GM13976 (cell line): ENCODE results near the gene UMPS.

Experiments used
- DNase-seq: peaks from one replicate; pipeline ENCODE4 v3.0.0; 2012; ENCODE audit warnings: low spot score
- in situ Hi-C: fragments of 300-500 bp; cut with MboI; formaldehyde crosslinking; loops from one replicate; pipeline ENCODE4 v1.12.0; 2022; ENCODE audit warnings: low sequenced_read_pairs, mixed read lengths, inconsistent platforms; ENCODE audit not compliant: unreplicated experiment
- TF ChIP-seq, protein P1 (sequence below): IDR thresholded peaks from 2 replicates; pipeline ENCODE4 v1.5.1; 2012; ENCODE audit warnings: borderline replicate concordance, mild to moderate bottlenecking; ENCODE audit not compliant: insufficient read depth; ENCODE audit errors: extremely low read depth, missing control alignments, control extremely low read depth

UMPS gene

DNA sequence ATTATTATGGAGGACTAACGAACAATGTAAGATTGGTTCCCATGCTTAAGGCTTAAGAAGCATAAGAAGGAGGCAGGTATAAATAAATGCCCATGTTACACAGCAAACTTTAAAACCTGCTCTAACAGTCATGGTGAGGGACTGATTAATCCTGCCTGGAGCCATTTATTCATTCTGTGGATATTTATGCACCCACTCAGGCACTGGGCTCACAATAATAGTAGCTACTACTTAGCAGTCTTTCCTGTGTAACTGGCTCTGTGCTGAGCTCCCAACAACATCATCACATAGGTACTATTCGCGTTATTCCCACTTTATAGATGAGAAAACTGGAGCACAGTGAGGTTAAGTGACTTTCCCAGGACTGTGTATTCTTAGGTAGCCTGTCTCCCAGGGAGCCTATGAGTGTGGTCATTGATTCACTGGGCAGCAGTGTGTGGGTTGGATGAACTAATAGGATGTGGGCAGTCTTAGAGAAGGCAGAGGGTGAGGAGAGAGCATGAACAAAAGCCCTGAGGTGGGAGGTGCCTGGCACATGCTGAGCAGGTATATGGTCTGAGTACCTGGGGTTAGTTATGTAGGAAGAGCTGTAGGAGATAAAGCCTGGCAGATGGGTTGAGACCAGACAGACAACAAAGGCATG lies 44.1 kb upstream of the UMPS start:
- TF ChIP-seq, protein P1, sequence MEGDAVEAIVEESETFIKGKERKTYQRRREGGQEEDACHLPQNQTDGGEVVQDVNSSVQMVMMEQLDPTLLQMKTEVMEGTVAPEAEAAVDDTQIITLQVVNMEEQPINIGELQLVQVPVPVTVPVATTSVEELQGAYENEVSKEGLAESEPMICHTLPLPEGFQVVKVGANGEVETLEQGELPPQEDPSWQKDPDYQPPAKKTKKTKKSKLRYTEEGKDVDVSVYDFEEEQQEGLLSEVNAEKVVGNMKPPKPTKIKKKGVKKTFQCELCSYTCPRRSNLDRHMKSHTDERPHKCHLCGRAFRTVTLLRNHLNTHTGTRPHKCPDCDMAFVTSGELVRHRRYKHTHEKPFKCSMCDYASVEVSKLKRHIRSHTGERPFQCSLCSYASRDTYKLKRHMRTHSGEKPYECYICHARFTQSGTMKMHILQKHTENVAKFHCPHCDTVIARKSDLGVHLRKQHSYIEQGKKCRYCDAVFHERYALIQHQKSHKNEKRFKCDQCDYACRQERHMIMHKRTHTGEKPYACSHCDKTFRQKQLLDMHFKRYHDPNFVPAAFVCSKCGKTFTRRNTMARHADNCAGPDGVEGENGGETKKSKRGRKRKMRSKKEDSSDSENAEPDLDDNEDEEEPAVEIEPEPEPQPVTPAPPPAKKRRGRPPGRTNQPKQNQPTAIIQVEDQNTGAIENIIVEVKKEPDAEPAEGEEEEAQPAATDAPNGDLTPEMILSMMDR, result no peak
- DNase-seq, result no peak
- in situ Hi-C loops, result loop anchor here (5.0 to 25.0 kb wide), 2 partner anchors 109 to 349 kb away; no protein-coding TSS in a partner anchor

DNA sequence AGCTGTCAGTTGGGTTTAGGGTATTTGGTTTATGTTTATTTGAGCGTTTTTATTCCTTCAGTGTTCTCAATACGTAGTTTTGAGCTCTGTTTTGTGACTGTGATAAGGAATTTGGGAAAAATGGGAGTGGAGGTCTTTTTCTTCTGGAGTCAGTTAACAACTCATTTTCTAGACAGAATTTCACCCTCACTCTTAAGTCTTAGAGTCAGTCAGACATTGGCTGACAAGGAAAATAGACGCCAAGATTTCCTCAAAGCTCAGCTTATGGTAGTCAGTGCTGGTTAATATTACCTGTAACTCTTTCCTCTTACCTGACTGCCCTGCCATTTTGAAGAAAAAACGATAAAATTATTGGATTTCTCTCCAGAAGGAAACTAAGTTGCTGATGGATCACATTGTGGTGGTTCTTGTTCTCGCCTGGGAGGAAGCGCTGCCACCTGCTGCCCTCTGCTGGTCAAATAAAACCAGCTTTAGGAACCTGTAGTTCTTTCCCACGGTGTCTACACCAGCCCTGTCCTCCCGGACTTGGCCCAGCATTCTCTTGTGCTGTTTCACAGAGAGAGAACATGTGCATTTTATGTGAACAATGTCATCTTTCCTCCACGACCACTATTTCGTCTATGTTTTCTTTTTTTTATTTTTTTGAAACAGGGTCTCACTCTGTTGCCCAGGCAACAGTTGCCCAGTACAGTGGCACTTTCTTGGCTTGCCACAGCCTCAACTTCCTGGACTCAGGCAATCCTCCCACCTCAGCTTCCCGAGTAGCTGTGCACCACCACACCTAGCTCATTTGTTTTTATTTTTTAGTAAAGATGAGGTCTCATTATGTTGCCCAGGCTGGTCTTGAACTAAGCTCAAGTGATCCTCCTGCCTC lies 41.4 kb upstream of the UMPS start:
- DNase-seq, result peak; percentile 79
- TF ChIP-seq, protein P1, result peak; percentile 80
- in situ Hi-C loops, result loop anchor here (5.0 to 25.0 kb wide), 2 partner anchors 112 to 352 kb away; no protein-coding TSS in a partner anchor

DNA sequence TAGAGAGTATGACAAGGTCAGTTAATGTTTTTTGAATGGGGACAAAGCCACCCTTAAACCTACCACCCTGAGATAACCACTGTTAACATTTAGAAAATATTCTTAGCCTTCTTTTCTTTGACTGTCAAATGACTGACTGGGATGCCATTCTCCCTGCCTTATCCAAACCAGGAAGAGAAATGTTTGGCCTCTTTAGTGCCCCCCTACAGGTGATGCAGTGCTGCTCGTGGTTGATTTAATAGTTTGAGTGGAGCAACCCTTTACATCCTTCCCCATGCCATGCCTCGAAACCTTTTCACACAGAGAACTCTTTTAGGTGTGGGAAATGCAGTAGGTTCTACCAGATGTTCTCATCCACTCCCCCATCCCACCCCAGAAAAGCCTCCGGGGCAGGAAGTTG lies 38.7 kb upstream of the UMPS start:
- no peak for DNase-seq
- in situ Hi-C loops, result loop anchor here (25.0 kb wide), 1 partner anchor 354 kb away; no protein-coding TSS in a partner anchor
- TF ChIP-seq, protein P1, result no peak

DNA sequence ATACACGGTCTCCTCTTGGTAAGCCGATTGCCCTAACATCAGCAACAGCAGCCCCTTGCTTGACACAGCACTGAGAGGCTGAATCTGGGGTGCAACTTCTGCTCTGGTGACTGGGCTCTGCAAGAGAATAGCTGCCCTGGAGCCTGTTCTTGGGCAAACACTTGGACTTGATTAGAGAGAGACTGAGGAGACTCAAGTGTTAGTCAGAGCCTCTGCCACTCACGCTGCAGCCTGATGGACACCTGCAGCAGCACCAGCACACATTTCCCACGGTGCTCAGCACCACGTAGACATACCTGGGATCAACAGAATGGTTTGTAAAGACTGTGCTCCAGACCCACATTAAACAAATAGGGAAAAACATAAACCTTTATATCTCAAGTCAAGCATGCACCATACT lies 35.8 kb upstream of the UMPS start:
- no peak for DNase-seq
- in situ Hi-C loops, result loop anchor here (25.0 kb wide), 1 partner anchor 357 kb away; no protein-coding TSS in a partner anchor
- TF ChIP-seq, protein P1, result no peak

DNA sequence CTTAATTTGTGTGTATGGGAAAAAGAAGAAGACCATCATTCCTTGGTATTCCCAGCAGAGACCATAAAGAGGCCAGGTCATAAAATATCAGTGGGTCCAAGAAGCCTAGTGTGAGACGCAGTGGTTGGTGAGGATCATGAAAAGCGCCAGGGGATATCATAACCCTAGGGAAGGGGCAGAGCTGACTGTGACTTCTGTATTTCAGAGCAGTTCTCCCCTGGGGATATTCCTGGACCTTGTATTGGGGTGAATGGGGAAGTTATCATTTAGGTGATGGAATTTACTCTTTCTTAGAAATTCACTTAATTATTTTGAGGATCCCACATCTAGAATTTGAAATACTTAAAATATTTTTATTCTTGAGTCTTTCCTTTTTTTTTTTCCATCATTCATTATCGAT lies 34.9 kb upstream of the UMPS start:
- TF ChIP-seq, protein P1, result no peak
- no peak for DNase-seq
- in situ Hi-C loops, result loop anchor here (25.0 kb wide), 1 partner anchor 358 kb away; no protein-coding TSS in a partner anchor

DNA sequence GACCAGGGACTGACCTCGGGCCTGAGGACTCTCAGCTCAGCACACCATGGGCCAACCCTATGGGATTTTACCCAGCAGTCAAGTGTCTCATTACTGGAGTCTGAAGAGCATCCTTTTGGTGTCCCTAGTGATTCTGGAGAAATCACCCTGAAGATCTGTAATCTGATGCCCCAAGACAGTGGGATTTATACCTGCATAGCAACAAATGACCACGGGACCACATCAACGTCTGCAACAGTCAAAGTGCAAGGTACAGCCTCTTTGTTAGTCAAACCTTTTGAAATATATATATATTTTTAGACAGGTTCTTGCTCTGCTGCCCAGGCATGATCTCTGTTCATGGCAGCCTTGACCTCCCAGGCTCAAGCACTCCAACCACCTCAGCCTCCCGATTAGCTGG lies 34.2 kb upstream of the UMPS start:
- DNase-seq, result no peak
- TF ChIP-seq, protein P1, result no peak
- in situ Hi-C loops, result loop anchor here (25.0 kb wide), 1 partner anchor 359 kb away; no protein-coding TSS in a partner anchor
